ENCODE results near the gene SLC29A4. TPM values are rescaled to one million over a fixed set of nuclear protein-coding genes. Genes with fewer than 3 reads are reported as not detected.

The SLC29A4 gene
- total RNA-seq (under 1 TPM; 0.20 to 0.49 (median 0.32) TPM), total RNA-seq (0 to 1.0 (median 0.50) reads per million in 29 experiments)
- 0.18 TPM for total RNA-seq (2013)

GRCh38 chr7:5282543-5283316 lies at the start of gene SLC29A4:
Gene SLC29A4, plus strand, starts transcription at chr7:5282943. Its CDS starts 4,874 bp downstream, at chr7:5287817.
- Mint-ChIP-seq H3K4me1 (peaks cover 0 to 2% (median 0%) of the 10 kb centered on the region in 3 donors), H3K36me3 (no peaks in the 10 kb centered on the region), H3K9me3 (no peaks in the 10 kb centered on the region), H3K4me3 (no peak within 1 kb of the TSS), H3K27ac (no peak within 1 kb of the TSS), H3K27me3 (peaks cover 4 to 26% of the 10 kb centered on the region in 2 donors)
- 2% methylated on average over 31 of the region's 69 CpGs for WGBS (ENCODE audit: insufficient coverage)
- ATAC-seq (replicated peaks in 1 of 4) = peak; percentile 49 to 59 (median 52)
- POLR2A ChIA-PET = no interaction called here
- Histone ChIP-seq H3K27me3 (replicated peaks in 1 of 2; ENCODE audit: control insufficient read depth in 2 of 2, extremely low read depth in 1 of 2, insufficient read depth in 2 of 2, low read length in 1 of 2) (peaks cover 0 to 44% of the 10 kb centered on the region in 2 experiments), H3K27ac (ENCODE audit: low read length) (no peak within 1 kb of the TSS), H3K4me1 (ENCODE audit: control insufficient read depth in 1 of 2, extremely low read depth in 1 of 2, insufficient read depth in 2 of 2, low read length in 2 of 2) (peaks cover 0 to 9% of the 10 kb centered on the region in 2 experiments), H3K9me3 (no peaks in the 10 kb centered on the region), H3K36me3 (ENCODE audit: control insufficient read depth in 2 of 2, extremely low read depth in 1 of 2, insufficient read depth in 1 of 2, low read length in 1 of 2) (no peaks in the 10 kb centered on the region), H3K4me3 (ENCODE audit: control insufficient read depth in 1 of 2, extremely low read depth in 1 of 2, low read length in 1 of 2) (no peak within 1 kb of the TSS)
- CTCF ChIA-PET = no interaction called here
- no peak for DNase-seq

- no peak overlapping the region for H3K4me3 Mint-ChIP-seq
- CTCF ChIA-PET = interaction anchor here in 1 of 2 donors (0.7 kb wide), 1 partner anchor 187 kb away, joined by 4 read pairs; no protein-coding TSS in a partner anchor
These were observed 47.6 kb upstream of the SLC29A4 start for GRCh38 chr7:5234852-5235831.

GRCh38 chr7:5237286-5237685 lies 45.5 kb upstream of the SLC29A4 start:
- H3K27me3 ChIP-seq (replicated peaks in 1 of 2; ENCODE audit: control insufficient read depth in 2 of 2, extremely low read depth in 1 of 2, insufficient read depth in 2 of 2, low read length in 1 of 2) = peaks cover 0 to 50% of the 10 kb centered on the region in 2 experiments
- no peak overlapping the region for H3K4me3 ChIP-seq (ENCODE audit: control insufficient read depth in 1 of 2, extremely low read depth in 1 of 2, low read length in 1 of 2)
- Mint-ChIP-seq H3K27ac (no peak overlapping the region), H3K36me3 (peaks cover 10% of the 10 kb centered on the region), H3K27me3 (peaks cover 6 to 30% of the 10 kb centered on the region in 2 donors), H3K4me3 (no peak overlapping the region), H3K4me1 (peaks cover 18 to 36% (median 32%) of the 10 kb centered on the region in 3 donors), H3K9me3 (no peaks in the 10 kb centered on the region)
- H3K4me1 ChIP-seq (ENCODE audit: control insufficient read depth in 1 of 2, extremely low read depth in 1 of 2, insufficient read depth in 2 of 2, low read length in 2 of 2) = peaks cover 12 to 26% of the 10 kb centered on the region in 2 experiments
- POLR2A ChIA-PET = interaction anchor here (0.6 kb wide), 2 partner anchors 20 to 123 kb away, joined by 3 read pairs; no protein-coding TSS in a partner anchor
- CTCF ChIA-PET = no interaction called here
- ATAC-seq (replicated peaks in 1 of 4) = no peak
- no peak overlapping the region for H3K27ac ChIP-seq (ENCODE audit: low read length)
- H3K9me3 ChIP-seq = no peaks in the 10 kb centered on the region
- no peaks in the 10 kb centered on the region for H3K36me3 ChIP-seq (ENCODE audit: control insufficient read depth in 2 of 2, extremely low read depth in 1 of 2, insufficient read depth in 1 of 2, low read length in 1 of 2)
- no peak for DNase-seq
- WGBS (ENCODE audit: insufficient coverage) = 52% methylated on average over 15 of the region's 21 CpGs

More at GRCh38 chr7:5234852-5235831, 47.6 kb upstream of the SLC29A4 start:
- WGBS (ENCODE audit: insufficient coverage) = 54% methylated on average over 10 of the region's 26 CpGs
- DNase-seq (no peak), ATAC-seq (replicated peaks in 1 of 4) (no peak)
- Mint-ChIP-seq H3K27ac (no peak overlapping the region), H3K27me3 (peaks cover 0 to 19% of the 10 kb centered on the region in 2 donors), H3K9me3 (no peaks in the 10 kb centered on the region), H3K4me1 (peaks cover 19 to 46% (median 42%) of the 10 kb centered on the region in 3 donors), H3K36me3 (peaks cover 27% of the 10 kb centered on the region)
- peaks cover 4 to 18% of the 10 kb centered on the region in 2 donors for H3K36me3 ChIP-seq (ENCODE audit: control insufficient read depth in 2 of 2, extremely low read depth in 1 of 2, insufficient read depth in 1 of 2, low read length in 1 of 2)
- POLR2A ChIA-PET = interaction anchor here in 1 of 2 donors (0.6 kb wide), 1 partner anchor 299 kb away, joined by 12 read pairs; no protein-coding TSS in a partner anchor
- H3K4me1 ChIP-seq (ENCODE audit: control insufficient read depth in 1 of 2, extremely low read depth in 1 of 2, insufficient read depth in 2 of 2, low read length in 2 of 2) = peaks cover 18 to 28% of the 10 kb centered on the region in 2 experiments
- H3K9me3 ChIP-seq = no peaks in the 10 kb centered on the region
- H3K27ac ChIP-seq (ENCODE audit: low read length) = no peak overlapping the region
- no peak overlapping the region for H3K4me3 ChIP-seq (ENCODE audit: control insufficient read depth in 1 of 2, extremely low read depth in 1 of 2, low read length in 1 of 2)
- H3K27me3 ChIP-seq (replicated peaks in 1 of 2; ENCODE audit: control insufficient read depth in 2 of 2, extremely low read depth in 1 of 2, insufficient read depth in 2 of 2, low read length in 1 of 2) = peaks cover 0 to 29% of the 10 kb centered on the region in 2 experiments

GRCh38 chr7:5238500-5238899 lies 44.2 kb upstream of the SLC29A4 start:
- Histone ChIP-seq H3K27me3 (replicated peaks in 1 of 2; ENCODE audit: control insufficient read depth in 2 of 2, extremely low read depth in 1 of 2, insufficient read depth in 2 of 2, low read length in 1 of 2) (peaks cover 0 to 55% of the 10 kb centered on the region in 2 experiments), H3K4me3 (ENCODE audit: control insufficient read depth in 1 of 2, extremely low read depth in 1 of 2, low read length in 1 of 2) (no peak overlapping the region), H3K9me3 (no peaks in the 10 kb centered on the region), H3K36me3 (ENCODE audit: control insufficient read depth in 2 of 2, extremely low read depth in 1 of 2, insufficient read depth in 1 of 2, low read length in 1 of 2) (no peaks in the 10 kb centered on the region), H3K27ac (ENCODE audit: low read length) (no peak overlapping the region), H3K4me1 (ENCODE audit: control insufficient read depth in 1 of 2, extremely low read depth in 1 of 2, insufficient read depth in 2 of 2, low read length in 2 of 2) (peaks cover 4 to 18% of the 10 kb centered on the region in 2 experiments)
- H3K4me3 Mint-ChIP-seq = no peak overlapping the region
- ATAC-seq (replicated peaks in 1 of 4) = no peak
- POLR2A ChIA-PET = no interaction called here
- H3K27me3 Mint-ChIP-seq = peaks cover 6 to 30% of the 10 kb centered on the region in 2 donors
- H3K9me3 Mint-ChIP-seq = no peaks in the 10 kb centered on the region
- no peaks in the 10 kb centered on the region for H3K36me3 Mint-ChIP-seq
- 93% methylated on average over 18 of the region's 19 CpGs for WGBS (ENCODE audit: insufficient coverage)
- H3K4me1 Mint-ChIP-seq = peaks cover 13 to 24% (median 21%) of the 10 kb centered on the region in 3 donors
- no peak overlapping the region for H3K27ac Mint-ChIP-seq
- no peak for DNase-seq
- CTCF ChIA-PET = no interaction called here

- Histone ChIP-seq H3K27ac (ENCODE audit: low read length) (no peak overlapping the region), H3K4me3 (ENCODE audit: control insufficient read depth in 1 of 2, extremely low read depth in 1 of 2, low read length in 1 of 2) (no peak overlapping the region), H3K36me3 (ENCODE audit: control insufficient read depth in 2 of 2, extremely low read depth in 1 of 2, insufficient read depth in 1 of 2, low read length in 1 of 2) (no peaks in the 10 kb centered on the region), H3K27me3 (replicated peaks in 1 of 2; ENCODE audit: control insufficient read depth in 2 of 2, extremely low read depth in 1 of 2, insufficient read depth in 2 of 2, low read length in 1 of 2) (peaks cover 0 to 40% of the 10 kb centered on the region in 2 experiments), H3K4me1 (ENCODE audit: control insufficient read depth in 1 of 2, extremely low read depth in 1 of 2, insufficient read depth in 2 of 2, low read length in 2 of 2) (peaks cover 0 to 15% of the 10 kb centered on the region in 2 experiments), H3K9me3 (no peaks in the 10 kb centered on the region)
- CTCF ChIA-PET = no interaction called here
- DNase-seq (no peak), ATAC-seq (replicated peaks in 1 of 4) (no peak)
- POLR2A ChIA-PET = no interaction called here
- peaks cover 13 to 15% (median 13%) of the 10 kb centered on the region in 3 donors for H3K4me1 Mint-ChIP-seq
- peaks cover 6 to 18% of the 10 kb centered on the region in 2 donors for H3K27me3 Mint-ChIP-seq
- no peaks in the 10 kb centered on the region for H3K9me3 Mint-ChIP-seq
- no peaks in the 10 kb centered on the region for H3K36me3 Mint-ChIP-seq
- 93% methylated on average over 12 of the region's 12 CpGs for whole genome bisulfite sequencing (ENCODE audit: insufficient coverage)
- H3K27ac Mint-ChIP-seq = no peak overlapping the region
- H3K4me3 Mint-ChIP-seq = no peak overlapping the region
These were observed 39.5 kb upstream of the SLC29A4 start for GRCh38 chr7:5243261-5243660.
